Measurements from ENCODE around the gene RPL28. TPM values are rescaled to one million over a fixed set of nuclear protein-coding genes. Genes with fewer than 3 reads are reported as not detected.

The RPL28 gene
- total and polyA plus RNA-seq, 10 of the 15 experiments (the other 5 are each of a cell fraction or from before 2014, with no cell fraction given): 260 to 3,542 (median 891) TPM

DNA sequence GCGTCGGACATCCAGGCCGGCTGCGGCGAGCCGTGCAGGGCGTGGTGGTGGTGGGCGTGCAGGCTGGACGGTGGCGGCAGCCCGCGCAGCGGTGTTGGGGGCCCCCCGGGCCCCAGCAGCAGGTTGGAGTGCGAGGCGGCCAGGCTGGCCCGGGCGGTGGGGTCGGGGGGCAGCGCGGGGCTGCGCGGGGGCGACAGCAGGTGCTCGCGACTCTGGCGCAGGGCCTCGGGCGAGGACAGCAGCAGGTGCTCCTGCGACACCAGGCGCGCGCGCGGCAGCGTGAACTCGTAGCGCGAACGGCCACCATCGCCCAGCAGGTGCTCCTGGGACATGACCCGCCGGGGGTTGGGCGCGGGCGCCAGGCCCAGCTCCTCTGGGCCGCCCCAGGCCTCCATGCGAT, 47.6 kb downstream of the RPL28 start:
- TF ChIP-seq NFXL1 (IDR thresholded peaks at IDR 0.05; ENCODE audit: borderline replicate concordance) (no peak), JUND (IDR thresholded peaks at IDR 0.05; ENCODE audit: low read depth, low read length) (no peak), RAD51 (IDR thresholded peaks at IDR 0.05) (no peak)
- TF ChIP-seq, protein P1, sequence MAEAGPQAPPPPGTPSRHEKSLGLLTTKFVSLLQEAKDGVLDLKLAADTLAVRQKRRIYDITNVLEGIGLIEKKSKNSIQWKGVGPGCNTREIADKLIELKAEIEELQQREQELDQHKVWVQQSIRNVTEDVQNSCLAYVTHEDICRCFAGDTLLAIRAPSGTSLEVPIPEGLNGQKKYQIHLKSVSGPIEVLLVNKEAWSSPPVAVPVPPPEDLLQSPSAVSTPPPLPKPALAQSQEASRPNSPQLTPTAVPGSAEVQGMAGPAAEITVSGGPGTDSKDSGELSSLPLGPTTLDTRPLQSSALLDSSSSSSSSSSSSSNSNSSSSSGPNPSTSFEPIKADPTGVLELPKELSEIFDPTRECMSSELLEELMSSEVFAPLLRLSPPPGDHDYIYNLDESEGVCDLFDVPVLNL (IDR thresholded peaks at IDR 0.05; ENCODE audit: low read depth, low read length): no peak

DNA sequence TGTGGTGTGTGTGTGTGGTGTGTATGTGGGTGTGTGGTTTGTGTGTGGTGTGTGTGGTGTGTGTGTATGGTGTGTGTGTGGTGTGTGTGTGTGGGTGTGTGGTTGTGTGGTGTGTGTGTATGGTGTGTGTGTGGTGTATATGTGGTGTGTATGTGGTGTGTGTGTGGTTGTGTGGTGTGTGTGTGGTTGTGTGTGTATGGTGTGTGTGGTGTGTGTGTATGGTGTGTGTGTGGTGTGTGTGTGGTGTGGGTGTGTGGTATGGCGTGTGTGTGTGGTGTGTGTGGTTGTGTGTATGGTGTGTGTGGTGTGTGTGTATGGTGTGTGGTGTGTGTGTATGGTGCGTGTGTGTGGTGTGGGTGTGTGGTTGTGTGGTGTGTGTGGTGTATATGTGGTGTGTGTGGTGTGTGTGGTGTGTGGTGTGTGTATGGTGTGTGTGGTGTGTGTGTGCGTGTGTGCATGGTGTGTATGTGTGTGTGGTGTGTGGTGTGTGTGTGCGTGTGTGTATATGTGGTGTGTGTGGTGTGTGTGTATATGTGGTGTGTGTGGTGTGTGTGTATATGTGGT, 48.7 kb downstream of the RPL28 start:
- in situ Hi-C loops (cut with MboI) (no loop called here), intact Hi-C loops (cut with micrococcal nuclease; ENCODE audit: unreplicated experiment) (no loop called here)
- no peaks in the 10 kb centered on the region for H4K20me1 ChIP-seq (ENCODE audit: control insufficient read depth, insufficient read depth)
- no peaks in the 10 kb centered on the region for H3K27me3 ChIP-seq (replicated peaks in 1 of 2; ENCODE audit: control insufficient read depth in 2 of 2, insufficient read depth in 2 of 2, low read length in 1 of 2)
- H3K4me2 ChIP-seq (ENCODE audit: control insufficient read depth, insufficient read depth): no peak overlapping the region
- H2AFZ ChIP-seq (ENCODE audit: control insufficient read depth, low read depth, low read length): no peak overlapping the region
- WGBS (ENCODE audit: insufficient coverage, insufficient replicate concordance, low lambda C conversion rate, missing lambda C conversion rate): 79% methylated on average over 3 of the region's 4 CpGs
- POLR2A ChIA-PET: no interaction called here
- H3K9me3 ChIP-seq (replicated peaks; ENCODE audit: control insufficient read depth, insufficient read depth, low read length): no peaks in the 10 kb centered on the region; the same call in 2 of the 3 replicates
- BruUV-seq (replicated peaks): no TSS peak
- H3K79me2 ChIP-seq (ENCODE audit: control insufficient read depth, insufficient read depth, low read length): no peaks in the 10 kb centered on the region
- no peak overlapping the region for H3K9ac ChIP-seq (ENCODE audit: control insufficient read depth, insufficient read depth, low read length)
- H3K4me1 ChIP-seq (ENCODE audit: control insufficient read depth, insufficient read depth, low read length): no peaks in the 10 kb centered on the region; the same call in 1 of the 2 replicates
- RAD21 ChIA-PET (ENCODE audit: unreplicated experiment): no interaction called here
- no peak overlapping the region for H3K4me3 ChIP-seq
- H3K27ac ChIP-seq (ENCODE audit: control insufficient read depth, insufficient read depth): no peak overlapping the region
- FAIRE-seq (no peak), ATAC-seq (no peak), DNase-seq (ENCODE audit: low read depth, low spot score) (no peak)
- CTCF ChIA-PET: no interaction called here
- no peaks in the 10 kb centered on the region for H3K36me3 ChIP-seq (ENCODE audit: control insufficient read depth in 2 of 2, insufficient read depth in 2 of 2, low read length in 1 of 2)
- SMC1A ChIA-PET (ENCODE audit: uncharacterized antibody, unreplicated experiment): no interaction called here
- TF ChIP-seq RUNX3 (IDR thresholded peaks at IDR 0.05; ENCODE audit: low read length): peak; percentile 21; the same call in 1 of the 2 replicates
- TF ChIP-seq, protein P2, sequence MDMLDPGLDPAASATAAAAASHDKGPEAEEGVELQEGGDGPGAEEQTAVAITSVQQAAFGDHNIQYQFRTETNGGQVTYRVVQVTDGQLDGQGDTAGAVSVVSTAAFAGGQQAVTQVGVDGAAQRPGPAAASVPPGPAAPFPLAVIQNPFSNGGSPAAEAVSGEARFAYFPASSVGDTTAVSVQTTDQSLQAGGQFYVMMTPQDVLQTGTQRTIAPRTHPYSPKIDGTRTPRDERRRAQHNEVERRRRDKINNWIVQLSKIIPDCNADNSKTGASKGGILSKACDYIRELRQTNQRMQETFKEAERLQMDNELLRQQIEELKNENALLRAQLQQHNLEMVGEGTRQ (IDR thresholded peaks at IDR 0.05; ENCODE audit: borderline replicate concordance, low read depth, low read length): no peak

More for the DNA sequence above, 47.6 kb downstream of the RPL28 start:
- no peak for ATAC-seq
- Histone ChIP-seq H4K20me1 (ENCODE audit: control insufficient read depth, insufficient read depth) (no peaks in the 10 kb centered on the region), H3K79me2 (ENCODE audit: control insufficient read depth, insufficient read depth, low read length) (no peaks in the 10 kb centered on the region), H3K4me2 (ENCODE audit: control insufficient read depth, insufficient read depth) (no peak overlapping the region), H3K4me1 (ENCODE audit: control insufficient read depth, insufficient read depth, low read length) (no peaks in the 10 kb centered on the region; the same call in 1 of the 2 replicates), H3K9ac (ENCODE audit: control insufficient read depth, insufficient read depth, low read length) (no peak overlapping the region), H3K9me3 (replicated peaks; ENCODE audit: control insufficient read depth, insufficient read depth, low read length) (no peaks in the 10 kb centered on the region; the same call in 2 of the 3 replicates), H3K27ac (ENCODE audit: control insufficient read depth, insufficient read depth) (no peak overlapping the region), H2AFZ (ENCODE audit: control insufficient read depth, low read depth, low read length) (no peak overlapping the region), H3K36me3 (ENCODE audit: control insufficient read depth in 2 of 2, insufficient read depth in 2 of 2, low read length in 1 of 2) (no peaks in the 10 kb centered on the region), H3K4me3 (no peak overlapping the region), H3K27me3 (replicated peaks in 1 of 2; ENCODE audit: control insufficient read depth in 2 of 2, insufficient read depth in 2 of 2, low read length in 1 of 2) (no peaks in the 10 kb centered on the region)
- BruUV-seq (replicated peaks): no TSS peak
- FAIRE-seq: no peak
- 82% methylated on average over 16 of the region's 48 CpGs for WGBS (ENCODE audit: insufficient coverage, insufficient replicate concordance, low lambda C conversion rate, missing lambda C conversion rate)
- intact Hi-C loops (cut with micrococcal nuclease; ENCODE audit: unreplicated experiment): no loop called here
- ChIA-PET SMC1A (ENCODE audit: uncharacterized antibody, unreplicated experiment) (no interaction called here), RAD21 (ENCODE audit: unreplicated experiment) (no interaction called here), CTCF (no interaction called here), POLR2A (no interaction called here)
- in situ Hi-C loops (cut with MboI): no loop called here
- DNase-seq (ENCODE audit: low read depth, low spot score): no peak
